Ramos (cell line): ENCODE data around the gene MCEE.
"Not testable (repeated sequence)": the region's sequence is repeated elsewhere in the genome, so short reads cannot be mapped to it uniquely, and the experiment has no call there.

Experiments
- in situ Hi-C: fragments of 300-500 bp; cut with MboI; formaldehyde crosslinking; loops from one replicate; pipeline ENCODE4 v1.14.3; 2022; ENCODE audit warnings: low sequenced_read_pairs; ENCODE audit not compliant: unreplicated experiment

The MCEE gene

GRCh38 chr2:71130152-71130904, at the start of gene MCEE, which contains the start of gene MPHOSPH10:
MCEE (minus strand) TSS chr2:71130229; CDS start chr2:71130219, 10 bp downstream.
MPHOSPH10 (plus strand) TSS chr2:71130634; CDS start chr2:71130666, 32 bp downstream.
- in situ Hi-C loops: no loop called here

GRCh38 chr2:71178836-71179235, 48.8 kb upstream of the MCEE start:
- in situ Hi-C loops: not testable (repeated sequence)

DNA sequence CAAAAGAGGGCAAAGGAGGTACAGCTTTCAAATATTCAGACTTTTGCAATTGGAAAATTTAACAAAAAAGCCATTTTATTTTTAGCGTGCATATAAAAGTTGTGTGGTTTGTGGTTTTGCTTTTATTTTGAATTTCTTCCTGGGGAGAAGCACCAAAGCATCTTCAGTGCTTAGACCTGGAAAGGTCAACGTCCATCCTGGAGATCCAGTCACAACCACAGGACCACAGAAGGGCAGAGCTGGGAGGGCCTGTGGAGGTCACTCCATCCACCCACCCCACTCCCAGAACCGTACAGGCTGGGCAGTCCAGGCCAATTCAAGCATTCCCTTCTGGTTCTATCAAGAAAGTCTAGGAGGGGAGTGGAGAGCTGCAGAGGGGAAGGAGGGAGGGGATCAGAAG, 44.2 kb upstream of the MCEE start:
- in situ Hi-C loops: no loop called here

- in situ Hi-C loops: no loop called here
Observed at GRCh38 chr2:71173096-71173495, 43.1 kb upstream of the MCEE start.

DNA sequence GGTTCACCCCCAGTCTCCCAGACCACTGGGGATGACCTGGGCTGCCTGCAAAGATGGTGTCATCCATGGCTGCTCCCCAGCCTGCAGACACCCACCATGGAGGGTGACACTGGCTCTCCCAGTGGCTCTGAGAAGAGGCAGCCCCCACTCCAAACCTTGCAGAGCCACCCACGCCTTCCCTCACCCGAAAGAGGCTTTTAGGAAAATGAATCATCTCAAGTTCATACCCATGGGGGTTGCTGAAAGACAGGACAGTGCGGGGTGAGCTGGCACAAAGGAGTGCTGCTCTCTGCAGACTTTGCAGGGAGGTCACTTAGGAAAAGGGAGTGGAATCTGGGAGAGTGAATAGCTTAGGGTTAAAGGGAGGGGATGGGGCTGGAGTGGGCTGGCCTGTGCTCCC, 36.8 kb upstream of the MCEE start:
- in situ Hi-C loops: no loop called here

DNA sequence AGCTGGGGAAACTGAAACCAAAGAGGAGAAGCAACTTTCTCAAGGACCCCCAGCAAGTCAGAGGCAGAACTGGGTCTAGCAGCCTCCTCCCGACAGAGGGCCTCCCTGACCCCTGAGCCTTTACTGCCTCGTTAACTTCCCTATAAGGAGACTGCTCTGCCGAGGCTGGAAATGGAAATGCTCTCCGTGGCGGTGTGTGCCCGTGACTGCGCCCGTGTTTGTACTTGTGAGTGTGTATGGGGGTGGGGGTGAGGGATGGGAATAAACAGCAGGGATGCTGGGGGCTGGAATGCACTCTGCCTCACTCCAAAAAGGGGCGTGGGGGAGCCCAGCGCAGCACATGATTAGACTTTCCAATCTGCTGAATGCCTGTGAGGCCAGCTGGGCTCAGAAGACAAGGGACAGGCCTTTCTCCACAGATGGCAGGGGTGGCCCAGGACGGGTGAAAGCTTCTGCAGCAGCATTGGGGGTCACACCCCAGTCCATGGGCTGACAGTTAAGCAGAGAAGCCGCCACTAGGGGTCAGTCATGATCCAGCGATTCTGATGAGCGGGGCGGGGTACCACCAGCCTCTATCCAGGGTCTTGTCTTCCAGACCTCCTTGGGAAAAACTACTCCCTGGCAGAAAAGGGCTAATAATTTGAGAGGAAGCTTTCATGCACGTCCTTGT, 27.2 kb upstream of the MCEE start:
- in situ Hi-C loops: loop anchor here (5.0 to 10.0 kb wide), 2 partner anchors 132 to 350 kb away; no protein-coding TSS in a partner anchor

DNA sequence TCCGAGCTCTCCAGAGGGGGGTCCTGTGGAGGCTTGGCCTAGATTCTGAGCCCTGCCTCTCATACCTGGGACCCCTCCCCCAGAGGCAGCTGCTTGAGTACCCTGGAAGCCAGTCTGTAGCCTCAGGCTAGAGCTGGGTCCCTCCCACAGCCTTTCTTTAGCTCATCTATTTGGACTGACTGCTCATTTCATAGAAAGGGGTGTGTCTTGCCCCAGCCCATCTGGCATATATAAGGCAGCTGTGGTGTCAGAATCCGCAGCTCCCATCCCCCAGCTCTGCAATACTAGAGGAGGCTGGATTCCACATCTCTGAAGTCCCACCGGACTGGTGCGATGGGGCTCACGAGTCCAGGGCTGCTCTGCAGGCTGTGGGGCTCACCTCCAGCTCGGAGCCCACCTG, 26.5 kb upstream of the MCEE start:
- in situ Hi-C loops: loop anchor here (5.0 to 10.0 kb wide), 2 partner anchors 132 to 351 kb away; no protein-coding TSS in a partner anchor

DNA sequence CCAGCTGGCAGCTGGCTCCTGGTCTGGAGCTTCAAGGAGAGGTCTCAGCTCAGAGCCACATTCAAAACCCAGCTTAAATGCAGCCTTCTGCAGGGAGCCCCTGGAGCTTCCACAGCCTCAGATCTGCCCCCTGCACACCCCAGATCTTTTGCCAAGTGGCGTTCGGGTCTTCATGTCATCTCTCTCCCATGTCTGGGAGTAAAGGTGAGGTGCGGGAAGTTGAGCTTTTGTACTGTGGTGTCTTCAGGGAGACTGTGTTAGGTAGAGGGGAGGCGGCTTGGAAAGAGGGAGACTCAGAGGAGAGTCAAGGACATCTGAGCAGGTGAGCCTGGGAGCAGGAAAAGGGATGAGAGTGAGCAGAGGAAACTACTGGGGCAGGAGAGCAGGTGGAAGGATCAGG, 25.8 kb upstream of the MCEE start:
- in situ Hi-C loops: loop anchor here (5.0 to 10.0 kb wide), 2 partner anchors 131 to 351 kb away; no protein-coding TSS in a partner anchor

GRCh38 chr2:71154798-71155197, 24.8 kb upstream of the MCEE start:
- in situ Hi-C loops: loop anchor here (5.0 to 10.0 kb wide), 2 partner anchors 130 to 353 kb away; no protein-coding TSS in a partner anchor

- in situ Hi-C loops: loop anchor here (10.0 kb wide), 1 partner anchor 129 kb away; no protein-coding TSS in a partner anchor
Observed at GRCh38 chr2:71154279-71154678, 24.2 kb upstream of the MCEE start.

- in situ Hi-C loops: loop anchor here (10.0 kb wide), 1 partner anchor 129 kb away; no protein-coding TSS in a partner anchor
Observed at GRCh38 chr2:71153585-71154224, 23.7 kb upstream of the MCEE start.

DNA sequence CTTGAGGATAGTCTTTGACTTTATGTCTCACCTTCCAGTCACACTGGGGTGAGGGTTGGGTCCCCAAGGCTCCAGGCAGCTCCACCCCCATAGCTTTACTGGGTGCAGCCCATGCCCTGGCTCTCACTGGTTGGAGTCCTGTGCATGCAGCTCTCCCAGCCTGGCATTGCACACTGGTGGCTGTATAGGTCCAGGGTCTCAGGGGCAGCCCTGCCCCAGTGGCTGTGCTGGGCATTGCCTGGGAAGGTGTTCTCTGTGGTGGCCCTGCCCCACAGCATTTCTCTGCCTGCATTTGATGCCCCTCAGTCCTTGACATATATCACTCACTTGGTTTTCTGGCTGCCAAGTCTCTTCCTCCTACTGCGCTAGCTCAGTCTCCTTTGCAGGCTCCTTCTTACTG, 21.6 kb upstream of the MCEE start:
- in situ Hi-C loops: loop anchor here (10.0 kb wide), 1 partner anchor 127 kb away; no protein-coding TSS in a partner anchor

DNA sequence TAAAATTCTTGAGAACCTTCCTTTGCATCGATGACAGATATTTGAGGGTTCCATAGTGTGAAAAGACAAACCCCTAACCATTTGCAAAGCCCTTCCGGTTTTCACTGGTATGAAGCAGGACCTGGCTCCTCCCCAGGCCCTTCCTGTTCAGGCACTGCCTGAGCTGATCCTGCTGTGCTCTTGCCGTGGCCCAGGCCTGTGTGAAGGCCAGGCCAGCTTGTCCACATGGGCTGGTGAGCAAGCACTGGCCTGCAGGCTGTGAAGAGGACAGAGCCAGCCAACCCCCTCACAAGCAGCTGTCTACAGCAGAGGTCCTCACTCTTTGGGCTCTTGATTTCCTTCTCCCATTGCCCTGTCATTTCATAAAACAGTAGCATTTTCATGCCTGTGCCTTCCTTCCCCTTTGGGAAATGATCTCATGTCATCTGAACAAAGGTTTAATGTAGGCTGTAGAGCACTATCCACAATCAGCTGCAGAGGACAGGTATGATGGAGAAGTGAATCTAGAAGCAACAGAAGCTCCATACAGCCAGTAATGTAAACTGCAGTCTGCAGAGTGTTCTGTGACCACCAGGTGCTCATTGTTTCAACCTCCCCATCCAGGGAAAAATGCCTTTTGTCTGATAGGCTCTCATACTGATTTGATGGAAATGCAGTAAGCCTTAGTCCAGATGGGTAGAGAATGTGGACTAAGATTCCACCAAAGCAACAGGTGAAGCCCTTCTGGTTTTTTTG, 20.2 kb upstream of the MCEE start:
- in situ Hi-C loops: loop anchor here (10.0 kb wide), 1 partner anchor 125 kb away; no protein-coding TSS in a partner anchor

DNA sequence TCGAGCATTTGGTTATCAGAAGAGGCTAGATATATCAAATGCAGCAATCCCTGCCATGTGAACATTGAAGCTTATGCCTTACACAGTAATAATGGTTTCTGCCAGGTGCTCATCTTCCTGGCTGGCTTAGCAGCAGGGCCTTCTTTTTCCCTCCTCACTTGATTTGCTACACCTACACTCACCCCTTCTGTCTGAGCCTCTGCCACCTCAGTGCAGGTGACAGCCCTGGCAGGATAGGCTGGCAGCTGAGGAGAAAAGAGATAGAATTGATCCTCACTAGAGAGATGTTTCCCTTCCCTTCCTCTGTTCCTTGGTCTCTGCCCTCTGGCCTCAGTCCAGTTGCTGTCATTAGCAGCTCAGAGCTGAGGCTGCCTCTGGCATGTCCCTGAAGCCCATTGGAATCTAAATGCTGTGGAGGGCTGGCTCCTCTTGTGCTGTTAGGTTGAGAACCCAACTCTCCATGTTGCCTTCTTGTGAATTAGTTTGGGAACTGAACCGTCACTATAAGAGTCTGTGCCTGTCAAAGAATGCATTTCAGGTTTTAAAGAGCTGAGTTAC, 18.6 kb upstream of the MCEE start:
- in situ Hi-C loops: no loop called here

GRCh38 chr2:71143782-71144181, 13.8 kb upstream of the MCEE start:
- in situ Hi-C loops: no loop called here

GRCh38 chr2:71136174-71136573, 6.1 kb upstream of the MCEE start:
- in situ Hi-C loops: no loop called here

GRCh38 chr2:71133603-71134002, 3.6 kb upstream of the MCEE start:
- in situ Hi-C loops: no loop called here

- in situ Hi-C loops: not testable (repeated sequence)
Observed at GRCh38 chr2:71131387-71132166, 1.5 kb upstream of the MCEE start.

DNA sequence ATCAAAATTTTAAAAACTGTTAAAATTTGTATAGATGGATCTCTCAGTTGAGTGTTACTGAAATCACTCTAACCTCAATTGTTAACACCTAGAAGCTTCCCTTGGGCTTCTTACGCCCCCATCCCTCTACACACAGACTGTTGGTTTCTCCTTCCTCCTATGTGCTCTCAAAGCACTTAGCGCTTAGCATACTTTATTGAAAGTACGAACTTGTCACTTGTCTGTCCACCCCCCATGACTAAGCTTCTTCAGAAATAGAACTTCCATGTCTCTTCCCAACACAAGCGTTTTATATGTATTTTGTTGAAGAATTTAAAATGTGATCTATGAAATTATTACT, 846 bp upstream of the MCEE start:
- in situ Hi-C loops: no loop called here
